Neuronal stem cell (in vitro differentiated cells): ENCODE results near the gene FAF1.
"Not testable (repeated sequence)": the region's sequence is repeated elsewhere in the genome, so short reads cannot be mapped to it uniquely, and the experiment has no call there.

Source experiments
- DNase-seq: peaks from one replicate; pipeline ENCODE4 v3.0.0-alpha.2; 2013; ENCODE audit warnings: low spot score
- H2AFZ ChIP-seq: one replicate; pipeline ENCODE4 v1.6.1; 2013; ENCODE audit warnings: mild to moderate bottlenecking, low read length, inconsistent platforms
- H2AK5ac ChIP-seq: 2 replicates; pipeline ENCODE4 v1.6.1; 2013; ENCODE audit warnings: low read depth, mild to moderate bottlenecking, inconsistent platforms, low read length, moderate library complexity, mixed read lengths
- H2BK120ac ChIP-seq: 2 replicates; pipeline ENCODE4 v1.6.1; 2013; ENCODE audit warnings: low read depth, mild to moderate bottlenecking, inconsistent platforms, low read length, moderate library complexity, mixed read lengths
- H2BK12ac ChIP-seq: one replicate; pipeline ENCODE4 v1.6.1; 2013; ENCODE audit warnings: low read length, inconsistent platforms
- H2BK15ac ChIP-seq: 2 replicates; pipeline ENCODE4 v1.6.1; 2013; ENCODE audit warnings: mild to moderate bottlenecking, low read length, inconsistent platforms, mixed read lengths
- H2BK5ac ChIP-seq: one replicate; pipeline ENCODE4 v1.6.1; 2013; ENCODE audit warnings: inconsistent platforms, mild to moderate bottlenecking, low read length, moderate library complexity
- H3K14ac ChIP-seq: one replicate; pipeline ENCODE4 v1.6.1; 2013; ENCODE audit warnings: low read length, inconsistent platforms
- H3K18ac ChIP-seq: 2 replicates; pipeline ENCODE4 v1.6.1; 2013; ENCODE audit warnings: low read length, inconsistent platforms
- H3K23ac ChIP-seq: 2 replicates; pipeline ENCODE4 v1.6.1; 2013; ENCODE audit warnings: low read depth, mild to moderate bottlenecking, mixed read lengths, low read length, inconsistent platforms; ENCODE audit not compliant: poor library complexity
- H3K27ac ChIP-seq: replicated peaks from 3 replicates; pipeline ENCODE4 v1.5.1; 2013; ENCODE audit warnings: low read length, inconsistent platforms
- H3K27me3 ChIP-seq, 3 experiments: 2 replicates each; pipeline ENCODE4 v1.6.1; 2013; ENCODE audit warnings: low read length in 3 of 3, mild to moderate bottlenecking in 2 of 3, inconsistent platforms in 1 of 3, low read depth in 1 of 3, mixed read lengths in 1 of 3, moderate library complexity in 1 of 3; ENCODE audit not compliant: control insufficient read depth in 3 of 3, insufficient read depth in 3 of 3
- H3K36me3 ChIP-seq, 2 donors: replicated peaks in 1 of 2; 2 replicates each; pipeline ENCODE4 v1.6.1; 2013; ENCODE audit warnings: low read length in 2 of 2; ENCODE audit not compliant: control insufficient read depth in 2 of 2, insufficient read depth in 2 of 2
- H3K4ac ChIP-seq: 2 replicates; pipeline ENCODE4 v1.6.1; 2013; ENCODE audit warnings: inconsistent platforms, mild to moderate bottlenecking, low read length, moderate library complexity
- H3K4me1 ChIP-seq, 2 donors: 1 replicate in 1 of 2; 2 replicates in 1 of 2; pipeline ENCODE4 v1.6.1; 2013; ENCODE audit warnings: low read length in 2 of 2, low read depth in 1 of 2; ENCODE audit not compliant: control insufficient read depth in 2 of 2, insufficient read depth in 1 of 2
- H3K4me2 ChIP-seq: one replicate; pipeline ENCODE4 v1.6.1; 2013; ENCODE audit warnings: mild to moderate bottlenecking, low read length, inconsistent platforms; ENCODE audit not compliant: insufficient read depth, poor library complexity, severe bottlenecking
- H3K4me3 ChIP-seq, 2 donors: 2 replicates each; pipeline ENCODE4 v1.5.1; 2013; ENCODE audit warnings: low read length in 2 of 2, mild to moderate bottlenecking in 2 of 2, inconsistent platforms in 1 of 2, moderate library complexity in 1 of 2
- H3K79me1 ChIP-seq: one replicate; pipeline ENCODE4 v1.6.1; 2013; ENCODE audit warnings: low read depth, mild to moderate bottlenecking, inconsistent platforms, low read length, moderate library complexity
- H3K9ac ChIP-seq: one replicate; pipeline ENCODE4 v1.6.1; 2013; ENCODE audit warnings: mild to moderate bottlenecking, low read depth, low read length, inconsistent platforms; ENCODE audit not compliant: poor library complexity
- H3K9me3 ChIP-seq, 2 donors: replicated peaks in 1 of 2; 2 replicates each; pipeline versions ENCODE3 to v1.6.1; 2013; ENCODE audit warnings: low read length in 2 of 2, mild to moderate bottlenecking in 2 of 2, inconsistent platforms in 1 of 2, low read depth in 1 of 2, mixed read lengths in 1 of 2, moderate library complexity in 1 of 2; ENCODE audit not compliant: control insufficient read depth in 2 of 2, insufficient read depth in 1 of 2
- H4K8ac ChIP-seq: one replicate; pipeline ENCODE4 v1.6.1; 2013; ENCODE audit warnings: low read depth, mild to moderate bottlenecking, inconsistent platforms, low read length, moderate library complexity
- H4K91ac ChIP-seq: one replicate; pipeline ENCODE4 v1.6.1; 2013; ENCODE audit warnings: low read length, low read depth, mild to moderate bottlenecking, inconsistent platforms; ENCODE audit not compliant: poor library complexity
- WGBS, 2 donors: extraction: QIAGEN DNeasy Blood & Tissue Kit; methylation state at CpG; one replicate each; pipeline ENCODE4 v1.1.7; 2013; ENCODE audit warnings: missing lambda C conversion rate in 2 of 2, mixed read lengths in 1 of 2; ENCODE audit not compliant: insufficient read length in 2 of 2, insufficient replicate concordance in 1 of 2; ENCODE audit errors: extremely low coverage in 2 of 2; 5-methylcytosine and 5-hydroxymethylcytosine counted together

The FAF1 gene

GRCh38 chr1:50756543-50756942, 203.5 kb downstream of the FAF1 start:
- H3K36me3 ChIP-seq, H3K4me2 ChIP-seq, H2AK5ac ChIP-seq, H3K23ac ChIP-seq, H4K91ac ChIP-seq, H3K4me3 ChIP-seq, H3K14ac ChIP-seq, H3K79me1 ChIP-seq, H3K4me1 ChIP-seq, H2AFZ ChIP-seq, H3K27ac ChIP-seq, H3K4ac ChIP-seq, H2BK12ac ChIP-seq, H4K8ac ChIP-seq, DNase-seq, H2BK120ac ChIP-seq, H3K27me3 ChIP-seq, H3K9ac ChIP-seq, H2BK15ac ChIP-seq, H3K18ac ChIP-seq, H2BK5ac ChIP-seq: not testable (repeated sequence)
- peaks cover 0 to 12% of the 10 kb centered on the region in 2 donors for H3K9me3 ChIP-seq
- no CpG with 5 or more reads among the region's 3 CpGs for WGBS, 2 donors

- not testable (repeated sequence) for H2BK120ac ChIP-seq, H3K4ac ChIP-seq, H2BK5ac ChIP-seq, H3K27ac ChIP-seq, H3K4me3 ChIP-seq, H3K18ac ChIP-seq, H3K4me1 ChIP-seq, H3K14ac ChIP-seq, H2BK15ac ChIP-seq, H3K36me3 ChIP-seq, H3K79me1 ChIP-seq, H2AFZ ChIP-seq, H3K23ac ChIP-seq, H3K27me3 ChIP-seq, H2AK5ac ChIP-seq, DNase-seq, H3K4me2 ChIP-seq, H4K8ac ChIP-seq, H2BK12ac ChIP-seq, H3K9ac ChIP-seq, H4K91ac ChIP-seq
- no CpG with 5 or more reads among the region's 1 CpG for WGBS, 2 donors
- peaks cover 0 to 12% of the 10 kb centered on the region in 2 donors for H3K9me3 ChIP-seq
Observed at GRCh38 chr1:50754764-50755163, 205.3 kb downstream of the FAF1 start.

- Histone ChIP-seq H3K18ac (no peak overlapping the region), H3K9me3 (no peaks in the 10 kb centered on the region), H3K23ac (no peak overlapping the region), H2AFZ (no peak overlapping the region), H3K4me1 (no peaks in the 10 kb centered on the region), H3K79me1 (no peaks in the 10 kb centered on the region), H2AK5ac (no peak overlapping the region), H3K4me2 (no peak overlapping the region), H3K4me3 (no peak overlapping the region), H4K8ac (no peak overlapping the region), H3K36me3 (peaks cover 0 to 2% of the 10 kb centered on the region in 2 donors), H3K9ac (no peak overlapping the region), H3K14ac (no peak overlapping the region), H3K4ac (no peak overlapping the region), H3K27ac (no peak overlapping the region), H4K91ac (no peak overlapping the region), H2BK15ac (no peak overlapping the region), H3K27me3 (no peaks in the 10 kb centered on the region), H2BK5ac (no peak overlapping the region), H2BK120ac (no peak overlapping the region), H2BK12ac (no peak overlapping the region)
- no CpG with 5 or more reads among the region's 2 CpGs for WGBS, 2 donors
- no peak for DNase-seq
Observed at GRCh38 chr1:50750021-50750619, 209.9 kb downstream of the FAF1 start.

DNA sequence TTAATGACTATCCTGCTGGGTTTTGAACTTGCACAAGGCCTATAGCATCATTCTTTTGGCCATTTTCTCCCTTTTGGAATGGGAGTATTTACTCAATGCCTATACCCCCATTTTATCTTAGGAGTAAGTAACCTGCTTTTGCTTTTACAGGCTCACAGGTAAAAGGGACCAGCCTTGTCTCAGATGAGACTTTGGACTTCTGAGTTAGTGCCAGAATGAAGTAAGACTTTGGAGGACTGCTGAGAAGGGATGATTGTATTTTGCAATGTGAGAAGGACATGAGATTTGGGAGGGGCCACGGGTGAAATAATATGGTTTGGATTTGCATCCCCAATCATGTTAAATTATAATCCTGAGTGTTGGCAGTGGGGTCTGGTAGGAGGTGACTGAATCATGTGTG, 212.7 kb downstream of the FAF1 start:
- Histone ChIP-seq H3K4ac (no peak overlapping the region), H2BK12ac (no peak overlapping the region), H3K27me3 (no peaks in the 10 kb centered on the region), H3K18ac (no peak overlapping the region), H3K23ac (no peak overlapping the region), H3K79me1 (no peaks in the 10 kb centered on the region), H2BK120ac (no peak overlapping the region), H3K4me3 (no peak overlapping the region), H2BK5ac (no peak overlapping the region), H2AK5ac (no peak overlapping the region), H3K36me3 (peaks cover 2 to 4% of the 10 kb centered on the region in 2 donors), H3K14ac (no peak overlapping the region), H3K4me2 (no peak overlapping the region), H3K9me3 (no peaks in the 10 kb centered on the region), H4K91ac (no peak overlapping the region), H3K9ac (no peak overlapping the region), H2BK15ac (no peak overlapping the region), H3K4me1 (no peaks in the 10 kb centered on the region), H4K8ac (no peak overlapping the region), H2AFZ (no peak overlapping the region), H3K27ac (no peak overlapping the region)
- DNase-seq = no peak
- WGBS, 2 donors = no CpG with 5 or more reads among the region's 1 CpG
